MCF 10A (cell line): ENCODE results near the gene SLC13A4. TPM values are rescaled to one million over a fixed set of nuclear protein-coding genes. Genes with fewer than 3 reads are reported as not detected.
A peak's percentile ranks its signal among the peaks of the same experiment; 100 is the strongest.
"Not testable (repeated sequence)": the region's sequence is repeated elsewhere in the genome, so short reads cannot be mapped to it uniquely, and the experiment has no call there.

ENCODE experiments used
- BruUV-seq: library from RNA; stranded (reverse); fragments of 400-500 nt; replicated peaks from 2 replicates; lab custom pipeline; 2021; lab: Mats Ljungman, UMichigan
- CTCF ChIA-PET: fragments of 300-600 bp; sonication (Branson Sonifier 250); formaldehyde crosslinking; extraction: SDS; loops from one replicate; lab custom pipeline; 2021; ENCODE audit warnings: antibody characterized with exemption, inconsistent platforms; lab: Yijun Ruan, JAX
- POLR2A ChIA-PET: fragments of 300-600, 350-650 bp; sonication (Branson Sonifier 250); formaldehyde crosslinking; extraction: SDS; loops from one replicate; lab custom pipeline; 2020; ENCODE audit warnings: antibody characterized with exemption, inconsistent platforms; lab: Yijun Ruan, JAX
- DNase-seq: peaks from one replicate; pipeline ENCODE4 v3.0.0-alpha.2; 2018; ENCODE audit not compliant: unreplicated experiment
- H3K27ac Mint-ChIP-seq: one replicate; pipeline ENCODE4 v1.8.0; 2022; ENCODE audit warnings: mild to moderate bottlenecking, low read depth, mixed read lengths; ENCODE audit not compliant: unreplicated experiment
- H3K27me3 Mint-ChIP-seq: one replicate; pipeline ENCODE4 v1.8.0; 2022; ENCODE audit warnings: mixed read lengths; ENCODE audit not compliant: insufficient read depth, unreplicated experiment
- H3K36me3 Mint-ChIP-seq: one replicate; pipeline ENCODE4 v1.8.0; 2022; ENCODE audit warnings: mild to moderate bottlenecking, moderate library complexity, mixed read lengths; ENCODE audit not compliant: insufficient read depth, unreplicated experiment
- H3K4me1 Mint-ChIP-seq: one replicate; pipeline ENCODE4 v1.8.0; 2022; ENCODE audit warnings: mixed read lengths; ENCODE audit not compliant: insufficient read depth, unreplicated experiment
- H3K4me3 Mint-ChIP-seq: one replicate; pipeline ENCODE4 v1.8.0; 2022; ENCODE audit warnings: mild to moderate bottlenecking, moderate library complexity, mixed read lengths; ENCODE audit not compliant: unreplicated experiment
- H3K9me3 Mint-ChIP-seq: one replicate; pipeline ENCODE4 v1.8.0; 2022; ENCODE audit warnings: mixed read lengths; ENCODE audit not compliant: unreplicated experiment
- CTCF ChIP-seq: fragments of 200-600 bp; IDR thresholded peaks from one replicate; pipeline ENCODE4 v1.8.0; 2022; ENCODE audit warnings: antibody characterized with exemption, mild to moderate bottlenecking; ENCODE audit not compliant: unreplicated experiment
- intact Hi-C: fragments of 100-400 bp; cut with micrococcal nuclease; formaldehyde crosslinking; loops from 2 replicates; pipeline ENCODE4 v1.14.1; 2022
- total RNA-seq: library from RNA; stranded (reverse); gene quantifications from 2 replicates; pipeline ENCODE4 v1.2.3, GENCODE V29; 2022

SLC13A4 gene
- total RNA-seq, 1 experiment from 2014 or later: not detected

DNA sequence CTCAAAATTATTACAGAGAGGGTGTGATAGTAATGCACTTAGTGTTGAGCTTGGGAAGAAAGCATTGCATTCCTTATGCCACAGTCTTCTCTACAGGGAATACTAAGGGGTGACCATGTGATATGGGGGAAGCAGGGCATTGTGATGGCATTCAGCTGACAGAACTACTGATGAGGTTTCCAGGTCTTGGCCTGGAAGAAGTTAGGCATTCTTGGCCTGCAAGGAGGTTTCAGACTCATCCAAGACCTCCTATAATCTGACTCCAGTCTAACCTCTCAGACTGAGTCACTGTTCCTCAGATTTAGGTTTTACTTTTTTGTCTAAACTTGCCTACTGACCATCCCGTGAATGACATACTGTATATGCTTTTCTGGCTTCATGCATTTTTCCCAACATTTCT is 57.8 kb downstream of the SLC13A4 start:
- H3K27ac Mint-ChIP-seq: peak overlapping the region; percentile 80

GRCh38 chr7:135669774-135670173 is 58.2 kb downstream of the SLC13A4 start:
- no peaks in the 10 kb centered on the region for H3K27me3 Mint-ChIP-seq
- ChIA-PET CTCF (interaction anchor here (0.6 to 8.4 kb wide), 7 partner anchors 7 to 819 kb away, joined by 4 to 171 read pairs (median 18); partner anchors contain the start of gene STMP1), POLR2A (interaction anchor here (0.6 to 1.9 kb wide), 8 partner anchors 8 to 470 kb away, joined by 3 to 9 read pairs (median 3); partner anchors contain the start of gene STMP1)
- no TSS peak for BruUV-seq
- peak overlapping the region; percentile 80 for H3K27ac Mint-ChIP-seq
- H3K9me3 Mint-ChIP-seq: no peaks in the 10 kb centered on the region
- peaks cover 42% of the 10 kb centered on the region for H3K4me1 Mint-ChIP-seq
- peaks cover 26% of the 10 kb centered on the region for H3K36me3 Mint-ChIP-seq
- intact Hi-C loops: loop anchor here (10.0 kb wide), 1 partner anchor 1925 kb away; no protein-coding TSS in a partner anchor
- DNase-seq: no peak
- H3K4me3 Mint-ChIP-seq: peak overlapping the region; percentile 2
- no peak for TF ChIP-seq CTCF

More for the DNA sequence above, 57.8 kb downstream of the SLC13A4 start:
- ChIA-PET POLR2A (interaction anchor here (0.6 to 1.9 kb wide), 9 partner anchors 9 to 360 kb away, joined by 3 to 9 read pairs (median 3); partner anchors contain the start of gene STMP1), CTCF (interaction anchor here (0.6 to 8.4 kb wide), 10 partner anchors 7 to 818 kb away, joined by 3 to 171 read pairs (median 13); partner anchors contain the start of gene STMP1)
- H3K9me3 Mint-ChIP-seq: no peaks in the 10 kb centered on the region
- peak overlapping the region; percentile 2 for H3K4me3 Mint-ChIP-seq
- intact Hi-C loops: loop anchor here (10.0 kb wide), 1 partner anchor 1925 kb away; no protein-coding TSS in a partner anchor
- no TSS peak for BruUV-seq
- H3K27me3 Mint-ChIP-seq: no peaks in the 10 kb centered on the region
- DNase-seq: peak; percentile 56
- H3K4me1 Mint-ChIP-seq: peaks cover 38% of the 10 kb centered on the region
- peaks cover 30% of the 10 kb centered on the region for H3K36me3 Mint-ChIP-seq
- no peak for TF ChIP-seq CTCF

DNA sequence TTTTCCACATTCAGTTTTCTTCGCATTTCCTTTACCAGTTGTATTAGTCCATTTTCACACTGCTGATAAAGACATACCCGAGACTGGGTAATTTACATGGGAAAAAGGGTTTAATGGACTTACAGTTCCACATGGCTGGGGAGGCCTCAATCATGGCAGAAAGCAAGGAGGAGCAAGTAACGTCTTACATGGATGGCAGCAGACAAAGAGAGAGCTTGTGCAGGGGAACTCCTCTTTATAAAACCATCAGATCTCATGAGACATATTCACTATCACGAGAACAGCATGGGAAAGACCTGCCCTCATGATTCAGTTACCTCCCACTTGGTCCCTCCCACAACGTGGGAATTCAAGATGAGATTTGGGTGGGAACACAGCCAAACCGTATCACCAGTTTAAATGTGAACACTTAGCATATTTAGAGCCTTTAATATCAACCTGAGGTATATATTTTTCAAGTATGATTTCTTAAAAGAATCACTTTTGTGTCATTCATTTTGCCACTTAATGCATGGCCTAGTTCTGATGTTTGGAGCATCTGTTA is 59.1 kb downstream of the SLC13A4 start:
- BruUV-seq, intact Hi-C loops: not testable (repeated sequence)
- CTCF ChIA-PET: interaction anchor here (0.7 to 0.8 kb wide), 2 partner anchors 130 to 341 kb away, joined by 3 read pairs; no protein-coding TSS in a partner anchor

GRCh38 chr7:135667626-135668025 is 60.4 kb downstream of the SLC13A4 start:
- peaks cover 38% of the 10 kb centered on the region for H3K4me1 Mint-ChIP-seq
- H3K4me3 Mint-ChIP-seq, H3K36me3 Mint-ChIP-seq, BruUV-seq, POLR2A ChIA-PET, H3K27ac Mint-ChIP-seq, intact Hi-C loops, H3K9me3 Mint-ChIP-seq, DNase-seq, H3K27me3 Mint-ChIP-seq: not testable (repeated sequence)
- CTCF ChIA-PET: interaction anchor here (0.6 to 1.0 kb wide), 3 partner anchors 14 to 340 kb away, joined by 3 read pairs; no protein-coding TSS in a partner anchor

More for the DNA sequence above, 59.1 kb downstream of the SLC13A4 start:
- Mint-ChIP-seq H3K4me1 (peaks cover 47% of the 10 kb centered on the region), H3K36me3 (peaks cover 17% of the 10 kb centered on the region)
- H3K9me3 Mint-ChIP-seq, H3K4me3 Mint-ChIP-seq, H3K27me3 Mint-ChIP-seq, DNase-seq, H3K27ac Mint-ChIP-seq: not testable (repeated sequence)
- POLR2A ChIA-PET: interaction anchor here (0.7 kb wide), 1 partner anchor 471 kb away, joined by 3 read pairs; no protein-coding TSS in a partner anchor

GRCh38 chr7:135666846-135667245 is 61.1 kb downstream of the SLC13A4 start:
- Mint-ChIP-seq H3K36me3 (peaks cover 14% of the 10 kb centered on the region), H3K27ac (peak overlapping the region; percentile 16), H3K9me3 (no peaks in the 10 kb centered on the region), H3K4me3 (no peak overlapping the region), H3K27me3 (no peaks in the 10 kb centered on the region), H3K4me1 (peaks cover 38% of the 10 kb centered on the region)
- DNase-seq: no peak
- ChIA-PET POLR2A (no interaction called here), CTCF (interaction anchor here (0.7 to 1.7 kb wide), 3 partner anchors 43 to 341 kb away, joined by 3 to 4 read pairs (median 3); no protein-coding TSS in a partner anchor)
- intact Hi-C loops: no loop called here
- TF ChIP-seq CTCF: no peak
- BruUV-seq: no TSS peak
